ENCODE measurements around the gene ATP13A2. TPM values are rescaled to one million over a fixed set of nuclear protein-coding genes. Genes with fewer than 3 reads are reported as not detected.
A peak's percentile ranks its signal among the peaks of the same experiment; 100 is the strongest.

ATP13A2 gene
- total and polyA plus RNA-seq, 7 donors, result 13.9 to 30.6 (median 22.6) TPM

GRCh38 chr1:16975211-16975610 lies 36.5 kb downstream of the ATP13A2 start:
- WGBS, 3 donors, result 34 to 62% (median 40%) methylated on average over 14 of the region's 14 CpGs
- no peak for TF ChIP-seq CTCF (IDR thresholded peaks at IDR 0.05)
- Histone ChIP-seq H3K36me3 (ENCODE audit: insufficient read depth in 1 of 2, low read depth in 1 of 2) (peaks cover 0 to 4% of the 10 kb centered on the region in 2 donors), H3K27ac (no peak overlapping the region), H3K9me3 (no peaks in the 10 kb centered on the region), H3K27me3 (ENCODE audit: insufficient read depth in 3 of 3, low read length in 2 of 3) (peaks cover 0 to 4% (median 2%) of the 10 kb centered on the region in 3 donors), H3K4me1 (no peaks in the 10 kb centered on the region), H3K4me3 (no peak overlapping the region)
- no peak for ATAC-seq
- intact Hi-C loops (cut with DNase I), result no loop called here
- DNase-seq, result no peak

- H3K4me3 ChIP-seq, result no peak overlapping the region
- DNase-seq (no peak), ATAC-seq (no peak)
- WGBS, 3 donors, result 81 to 90% (median 85%) methylated on average over 9 of the region's 9 CpGs
- no peaks in the 10 kb centered on the region for H3K4me1 ChIP-seq
- no peaks in the 10 kb centered on the region for H3K27me3 ChIP-seq (ENCODE audit: insufficient read depth in 3 of 3, low read length in 2 of 3)
- H3K27ac ChIP-seq, result no peak overlapping the region
- no peak for TF ChIP-seq CTCF (IDR thresholded peaks at IDR 0.05)
- peaks cover 0 to 12% of the 10 kb centered on the region in 2 donors for H3K36me3 ChIP-seq (ENCODE audit: insufficient read depth in 1 of 2, low read depth in 1 of 2)
- intact Hi-C loops (cut with DNase I), result no loop called here
- no peaks in the 10 kb centered on the region for H3K9me3 ChIP-seq
These were observed 38.5 kb downstream of the ATP13A2 start for GRCh38 chr1:16973215-16973614.

- TF ChIP-seq CTCF (IDR thresholded peaks at IDR 0.05), result no peak
- no peaks in the 10 kb centered on the region for H3K27me3 ChIP-seq (ENCODE audit: insufficient read depth in 3 of 3, low read length in 2 of 3)
- ATAC-seq (no peak), DNase-seq (no peak)
- WGBS, 3 donors, result 81 to 87% (median 86%) methylated on average over 10 to 11 of the region's 11 CpGs
- no peak overlapping the region for H3K4me3 ChIP-seq
- no peak overlapping the region for H3K27ac ChIP-seq
- no peaks in the 10 kb centered on the region for H3K4me1 ChIP-seq
- intact Hi-C loops (cut with DNase I), result no loop called here
- H3K9me3 ChIP-seq, result no peaks in the 10 kb centered on the region
- H3K36me3 ChIP-seq (ENCODE audit: insufficient read depth in 1 of 2, low read depth in 1 of 2), result peaks cover 0 to 19% of the 10 kb centered on the region in 2 donors
These were observed 39.4 kb downstream of the ATP13A2 start for GRCh38 chr1:16972189-16972895.

DNA sequence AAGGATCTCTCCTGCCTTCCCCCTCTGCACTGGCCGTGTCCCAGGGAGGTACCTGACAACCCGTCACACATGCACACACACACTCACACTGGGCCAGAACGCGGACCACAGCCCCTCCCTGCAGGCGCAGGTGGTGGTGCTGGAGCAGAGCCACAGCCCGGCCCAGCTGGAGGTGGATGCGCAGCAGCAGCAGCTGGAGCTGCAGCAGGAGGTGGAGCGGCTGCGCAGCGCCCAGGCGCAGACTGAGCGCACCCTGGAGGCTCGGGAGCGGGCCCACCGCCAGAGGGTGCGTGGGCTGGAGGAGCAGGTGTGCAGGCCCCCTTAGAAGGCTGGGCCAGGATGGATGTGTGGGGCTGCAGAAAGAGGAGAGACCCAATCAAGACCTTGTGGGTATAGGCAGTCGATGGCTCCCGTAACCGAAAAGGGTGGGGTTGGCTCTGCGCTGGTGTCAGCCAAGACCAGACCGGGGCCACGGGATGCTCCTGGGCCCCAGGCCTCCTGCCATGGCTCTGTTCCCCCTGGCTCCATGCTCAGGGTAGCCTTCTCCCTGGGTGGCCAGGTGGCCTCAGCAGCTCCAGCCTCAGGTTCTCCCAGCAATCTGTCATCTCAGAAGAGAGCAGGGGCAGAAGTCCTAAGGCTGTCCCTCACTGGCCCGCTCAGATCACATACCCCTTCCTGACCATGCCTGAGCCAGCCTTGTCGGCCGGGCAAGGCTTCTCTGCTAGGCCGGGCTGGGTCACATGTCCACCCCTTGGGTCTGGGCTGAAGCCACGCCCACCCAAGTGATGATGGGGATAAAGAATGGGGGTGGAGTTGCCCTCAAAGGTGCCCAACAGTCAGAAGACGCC lies 40.2 kb downstream of the ATP13A2 start:
- Histone ChIP-seq H3K36me3 (ENCODE audit: insufficient read depth in 1 of 2, low read depth in 1 of 2) (peaks cover 0 to 23% of the 10 kb centered on the region in 2 donors), H3K4me1 (no peaks in the 10 kb centered on the region), H3K9me3 (no peaks in the 10 kb centered on the region), H3K4me3 (no peak overlapping the region), H3K27me3 (ENCODE audit: insufficient read depth in 3 of 3, low read length in 2 of 3) (no peaks in the 10 kb centered on the region), H3K27ac (no peak overlapping the region)
- DNase-seq (no peak), ATAC-seq (peak in 2 of 4 donors; percentile 10 to 33)
- intact Hi-C loops (cut with DNase I), result no loop called here
- no peak for TF ChIP-seq CTCF (IDR thresholded peaks at IDR 0.05)
- 67 to 74% (median 70%) methylated on average over 24 to 28 of the region's 28 CpGs for WGBS, 3 donors

All from psoas muscle (tissue), 8 donors.